ENCODE data around the gene PBRM1.

The PBRM1 gene

DNA sequence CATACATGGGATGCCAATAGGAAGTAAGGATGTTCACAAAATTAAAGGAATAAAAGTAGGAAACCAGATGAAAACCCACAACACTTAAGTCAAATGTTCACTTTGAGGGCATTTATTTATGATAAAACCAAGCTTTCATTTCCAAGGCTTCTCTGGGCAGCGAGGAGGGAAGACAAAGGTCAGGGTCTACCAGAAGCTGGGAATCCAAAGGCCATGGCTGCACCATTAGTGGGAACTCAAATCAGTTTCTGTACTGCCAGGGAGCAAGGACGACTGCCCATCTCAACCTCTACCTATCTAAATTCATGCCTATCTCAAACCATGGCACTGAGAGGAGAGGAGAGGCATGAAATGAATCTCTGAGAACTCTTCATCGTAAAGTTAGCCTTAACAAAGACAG lies 22.6 kb downstream of the PBRM1 start:
- no peak for DNase-seq

- no peak for DNase-seq
Measured at GRCh38 chr3:52660046-52660445, 25.7 kb downstream of the PBRM1 start.

DNA sequence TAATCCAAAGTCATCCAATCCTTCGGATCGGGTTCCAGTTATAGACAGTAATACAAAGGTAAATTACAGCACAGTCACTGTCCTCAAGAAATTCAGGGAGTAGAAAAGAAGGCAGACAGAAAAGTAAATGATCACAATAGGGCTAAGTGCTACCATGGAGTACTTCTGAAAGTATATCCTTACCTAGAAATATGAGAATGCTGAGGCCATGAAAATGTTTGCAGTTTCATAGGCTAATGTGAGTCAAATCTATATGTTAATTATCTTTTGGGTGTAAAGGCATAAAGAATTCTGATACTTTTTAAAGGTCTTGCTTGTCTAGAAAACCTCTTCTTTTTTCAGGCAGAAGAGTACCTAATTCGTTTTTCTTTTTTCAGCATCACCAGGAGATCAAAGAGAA lies 29.8 kb downstream of the PBRM1 start:
- no peak for DNase-seq

DNA sequence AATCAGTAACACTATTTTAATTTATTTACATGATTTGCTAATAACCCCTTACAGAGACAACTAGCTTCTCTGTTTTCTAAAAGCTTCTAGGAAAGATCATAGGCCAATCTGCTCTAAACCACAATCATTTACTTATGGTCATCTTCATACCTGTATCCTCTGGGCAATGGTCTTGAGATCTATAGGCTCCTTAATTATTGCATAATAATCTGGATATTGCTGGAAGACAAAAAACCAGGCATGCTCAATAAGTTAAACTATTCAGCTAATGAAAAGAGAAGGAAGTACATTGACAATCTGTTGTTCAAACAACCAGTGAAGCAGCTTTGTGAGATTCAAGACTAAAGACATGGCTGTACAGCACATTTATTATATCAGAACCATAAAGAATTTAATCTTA lies 34.1 kb downstream of the PBRM1 start:
- DNase-seq: no peak

GRCh38 chr3:52650439-52650838 lies 35.3 kb downstream of the PBRM1 start:
- no peak for DNase-seq

- no peak for DNase-seq
Measured at GRCh38 chr3:52649461-52650210, 36.1 kb downstream of the PBRM1 start.

DNA sequence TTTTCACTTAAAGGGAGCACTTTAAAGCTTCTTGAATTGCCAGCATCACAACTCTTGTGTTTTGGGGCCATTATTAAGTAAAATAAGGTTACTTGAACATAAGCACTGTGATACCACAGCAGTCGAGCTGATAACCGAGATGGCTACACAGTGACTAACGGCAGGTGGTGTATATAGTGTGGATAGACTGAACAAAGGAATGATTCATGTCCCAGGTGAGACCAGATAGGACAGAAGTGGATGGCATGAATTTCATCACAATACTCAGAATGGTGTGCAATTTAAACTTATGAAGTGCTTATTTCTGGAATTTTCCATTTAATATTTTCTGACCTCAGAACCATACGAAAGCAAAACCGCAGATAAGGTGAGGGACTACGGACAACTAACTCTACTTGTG lies 40.2 kb downstream of the PBRM1 start:
- DNase-seq: no peak

GRCh38 chr3:52636673-52637072 lies 49.0 kb downstream of the PBRM1 start:
- no peak for DNase-seq

GRCh38 chr3:52633786-52634185 lies 51.9 kb downstream of the PBRM1 start:
- no peak for DNase-seq

DNA sequence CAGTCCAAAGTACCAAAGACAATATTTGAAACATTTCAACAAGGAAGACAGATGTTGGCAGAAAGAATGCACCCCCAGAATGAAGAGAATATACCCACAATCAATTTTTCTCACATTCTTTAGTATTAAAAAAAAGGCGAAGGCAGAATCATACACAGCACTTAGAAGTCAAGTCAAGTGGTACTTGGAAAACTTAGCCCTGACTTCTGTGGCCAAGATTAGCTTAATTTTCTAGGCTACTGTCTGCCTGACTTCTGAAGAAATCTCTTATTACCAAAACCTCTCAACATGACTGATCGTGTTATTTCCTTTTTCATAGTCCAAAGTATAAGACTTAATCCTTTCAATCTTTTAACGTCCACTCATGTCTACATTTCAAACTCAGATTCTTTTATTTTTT lies 60.7 kb downstream of the PBRM1 start:
- DNase-seq: no peak

- DNase-seq: no peak
Measured at GRCh38 chr3:52623234-52623792, 62.4 kb downstream of the PBRM1 start.

DNA sequence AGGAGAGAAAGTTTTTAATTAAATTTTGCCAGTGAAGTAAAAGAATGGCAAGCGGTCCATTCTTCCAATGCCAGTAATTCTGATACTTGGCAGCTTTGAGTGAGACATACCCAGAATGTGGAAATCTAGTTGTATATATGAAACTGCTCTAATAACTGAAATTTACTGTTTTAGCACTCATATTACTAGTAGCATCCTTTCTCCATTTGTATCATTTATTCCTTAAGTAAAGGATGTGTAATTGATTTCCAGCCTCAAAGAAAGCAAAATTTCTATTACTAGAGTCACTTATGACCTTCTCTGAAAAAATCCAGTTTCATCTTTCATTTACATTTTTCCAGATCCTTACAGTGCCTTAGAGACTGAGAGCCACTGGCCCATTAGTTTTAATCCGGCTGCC lies 65.1 kb downstream of the PBRM1 start:
- DNase-seq: no peak

DNA sequence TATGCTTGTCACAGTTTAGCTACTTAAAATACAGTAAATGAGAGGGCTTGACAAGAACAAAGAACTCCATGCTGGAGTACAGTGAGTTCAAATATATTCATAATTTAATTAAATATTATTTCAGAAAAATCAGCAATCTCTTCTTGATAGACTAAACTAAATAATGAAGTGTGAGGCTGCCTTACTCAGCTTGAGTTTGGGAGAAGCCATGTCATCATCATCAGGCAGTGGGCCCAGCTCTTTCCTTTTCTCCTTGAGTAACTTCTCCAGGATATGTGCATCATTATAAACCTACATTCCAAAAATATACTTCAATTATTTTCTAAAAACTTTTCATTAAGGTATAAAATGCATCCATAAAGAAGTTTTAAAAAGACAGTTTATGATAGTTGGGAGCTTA lies 70.5 kb downstream of the PBRM1 start:
- no peak for DNase-seq

- no peak for DNase-seq
Measured at GRCh38 chr3:52614689-52615088, 71.0 kb downstream of the PBRM1 start.

- DNase-seq: no peak
Measured at GRCh38 chr3:52609316-52609815, 76.3 kb downstream of the PBRM1 start.

DNA sequence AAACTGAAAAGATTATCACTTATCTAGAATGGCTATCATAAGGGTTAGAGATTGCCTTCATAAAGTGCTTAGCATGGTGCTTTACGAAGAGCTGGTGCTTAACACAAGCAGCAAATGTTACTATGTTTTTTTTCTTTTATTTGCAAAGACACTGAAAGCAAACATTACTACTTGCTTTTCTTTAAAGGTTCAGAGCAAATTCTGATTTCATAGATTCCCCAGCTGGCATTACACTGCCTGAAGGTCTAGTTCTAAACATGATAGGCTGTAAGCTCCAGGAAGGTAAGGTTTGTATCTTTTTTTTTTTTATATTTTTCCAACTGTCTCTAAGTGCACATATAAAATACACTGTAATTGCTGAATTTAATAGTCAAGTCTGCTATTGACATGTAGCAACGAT lies 77.4 kb downstream of the PBRM1 start:
- no peak for DNase-seq

- DNase-seq: no peak
Measured at GRCh38 chr3:52606373-52607085, 79.2 kb downstream of the PBRM1 start.

- DNase-seq: no peak
Measured at GRCh38 chr3:52600258-52600657, 85.5 kb downstream of the PBRM1 start.

DNA sequence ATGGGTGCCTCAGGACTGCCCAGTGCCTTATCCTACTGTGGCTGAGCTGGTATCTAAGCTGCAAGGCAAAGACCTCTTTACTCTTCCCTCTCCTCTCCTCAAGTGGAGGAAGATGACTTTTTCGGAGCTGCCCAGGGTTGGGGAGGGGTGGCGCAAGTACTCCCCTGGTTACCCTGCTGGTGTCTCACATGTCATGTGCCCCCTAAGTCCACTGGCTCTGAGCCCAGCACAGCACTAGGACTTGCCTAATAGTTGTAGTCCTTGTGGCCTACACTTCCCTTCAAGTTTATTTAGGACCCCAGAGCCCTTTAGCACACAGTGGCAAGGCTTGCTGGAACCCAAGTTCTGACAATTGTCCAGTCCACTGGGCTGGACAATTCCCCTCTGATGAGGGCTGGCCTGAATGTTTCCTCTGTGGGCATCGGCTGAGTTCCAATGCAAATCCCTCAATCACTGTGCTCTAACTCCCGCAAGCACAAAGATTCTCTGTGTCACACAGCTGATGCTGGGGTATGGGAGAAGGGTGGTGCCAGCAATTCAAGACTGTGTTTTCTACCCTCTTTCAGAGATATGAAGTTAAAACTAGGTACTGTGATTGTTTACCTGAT lies 89.0 kb downstream of the PBRM1 start:
- no peak for DNase-seq

DNA sequence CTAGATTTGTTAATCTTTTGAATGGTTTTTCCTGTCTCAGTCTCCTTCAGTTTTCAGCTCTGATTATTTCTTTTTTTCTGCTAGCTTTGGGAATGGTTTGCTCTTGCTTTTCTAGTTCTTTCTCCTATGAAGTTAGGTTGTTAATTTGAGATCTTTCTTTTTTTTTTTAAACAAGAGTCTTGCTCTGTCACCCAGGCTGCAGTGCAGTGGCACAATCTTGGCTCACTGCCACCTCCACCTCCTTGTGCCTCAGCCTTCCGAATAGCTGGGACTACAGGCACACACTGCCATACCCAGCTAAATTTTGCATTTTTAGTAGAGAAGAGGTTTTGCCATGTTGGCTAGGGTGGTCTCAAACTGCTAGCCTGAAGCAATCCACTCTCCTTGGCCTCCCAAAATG lies 92.6 kb downstream of the PBRM1 start:
- no peak for DNase-seq

GRCh38 chr3:52574056-52574965 lies 111.4 kb downstream of the PBRM1 start:
- DNase-seq: no peak

DNA sequence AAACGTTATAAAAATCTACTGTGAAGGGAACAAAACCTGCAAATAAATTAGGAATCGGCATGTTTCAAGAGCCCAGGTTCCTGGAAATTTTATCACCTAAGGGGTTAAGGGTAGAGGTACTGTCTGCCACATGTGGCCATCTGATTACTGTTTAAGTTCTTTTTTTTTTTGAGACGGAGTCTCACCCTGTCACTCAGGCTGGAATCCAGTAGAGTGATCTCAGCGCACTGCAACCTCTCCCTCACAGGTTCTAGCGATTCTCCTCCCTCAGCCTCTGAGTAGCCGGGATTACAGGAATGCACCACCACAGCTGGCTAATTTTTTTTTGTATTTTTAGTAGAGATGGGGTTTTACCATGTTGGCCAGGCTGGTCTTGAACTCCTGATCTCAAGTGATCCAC lies 113.5 kb downstream of the PBRM1 start:
- no peak for DNase-seq

DNA sequence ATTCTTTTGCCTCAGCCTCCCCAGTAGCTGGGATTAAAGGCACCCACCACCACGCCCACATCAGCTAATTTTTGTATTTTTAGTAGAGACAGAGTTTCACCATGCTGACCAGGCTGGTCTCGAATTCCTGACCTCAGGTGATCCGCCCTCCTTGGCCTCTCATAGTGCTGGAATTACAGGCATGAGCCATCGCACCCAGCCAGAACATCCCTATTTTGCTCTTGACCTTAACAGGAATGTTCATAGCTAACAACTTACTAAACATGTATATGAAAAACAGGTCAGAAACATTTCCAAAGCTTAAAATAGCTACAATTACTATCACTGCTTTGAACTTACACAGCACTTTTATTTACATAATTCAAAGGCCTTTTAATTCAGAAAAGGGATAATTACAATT lies 115.6 kb downstream of the PBRM1 start:
- no peak for DNase-seq
